Left renal pelvis (tissue), 4 donors: Measurements from ENCODE around the gene PNPLA2. TPM values are rescaled to one million over a fixed set of nuclear protein-coding genes. Genes with fewer than 3 reads are reported as not detected.

Experiments
- DNase-seq, 4 donors: peaks; one replicate each; pipeline ENCODE4 v3.0.0-alpha.2; 2013; ENCODE audit warnings: low read depth in 4 of 4, low spot score in 3 of 4
- polyA plus RNA-seq, 4 donors: library from polyadenylated mRNA; unstranded; fragments of 120-200 nt; gene quantifications; one replicate each; pipeline ENCODE4 v1.2.1, GENCODE V29; 2013; ENCODE audit not compliant: insufficient read length in 4 of 4

Gene PNPLA2
- polyA plus RNA-seq, 4 donors: 30.5 to 92.4 (median 44.1) TPM

GRCh38 chr11:854601-855329 is 36.1 kb downstream of the PNPLA2 start:
- no peak for DNase-seq

GRCh38 chr11:855330-855674 is 36.6 kb downstream of the PNPLA2 start:
- no peak for DNase-seq

GRCh38 chr11:855796-856195 is 37.1 kb downstream of the PNPLA2 start:
- DNase-seq: no peak

GRCh38 chr11:856397-856796 is 37.7 kb downstream of the PNPLA2 start:
- no peak for DNase-seq

GRCh38 chr11:858053-858761 is 39.5 kb downstream of the PNPLA2 start:
- DNase-seq: no peak

GRCh38 chr11:858762-859339 is 40.1 kb downstream of the PNPLA2 start:
- DNase-seq: no peak

GRCh38 chr11:859394-860131 is 40.8 kb downstream of the PNPLA2 start:
- DNase-seq: no peak

- DNase-seq: no peak
Observed at GRCh38 chr11:860234-861104, 41.8 kb downstream of the PNPLA2 start.

- DNase-seq: no peak
Observed at GRCh38 chr11:861105-861479, 42.4 kb downstream of the PNPLA2 start.

- DNase-seq: no peak
Observed at GRCh38 chr11:862081-862661, 43.5 kb downstream of the PNPLA2 start.

- no peak for DNase-seq
Observed at GRCh38 chr11:862696-863022, 43.9 kb downstream of the PNPLA2 start.

- DNase-seq: no peak
Observed at GRCh38 chr11:863023-863909, 44.6 kb downstream of the PNPLA2 start.

GRCh38 chr11:863910-864827 is 45.5 kb downstream of the PNPLA2 start:
- no peak for DNase-seq

- DNase-seq: no peak
Observed at GRCh38 chr11:864898-865297, 46.2 kb downstream of the PNPLA2 start.

- no peak for DNase-seq
Observed at GRCh38 chr11:865462-866430, 47.0 kb downstream of the PNPLA2 start.

GRCh38 chr11:866481-866880 is 47.8 kb downstream of the PNPLA2 start:
- no peak for DNase-seq

- no peak for DNase-seq
Observed at GRCh38 chr11:867856-868358, 49.2 kb downstream of the PNPLA2 start.
